IPS-NIHi7 (cell line): ENCODE results near the gene RTN4.
"Not testable (repeated sequence)": the region's sequence is repeated elsewhere in the genome, so short reads cannot be mapped to it uniquely, and the experiment has no call there.

ENCODE experiments used
- DNase-seq: peaks from one replicate; pipeline ENCODE4 v3.0.0; 2012; ENCODE audit warnings: mixed read lengths; ENCODE audit errors: extremely low spot score

RTN4 gene

GRCh38 chr2:55010149-55010591 is 40.1 kb downstream of the RTN4 start:
- no peak for DNase-seq

DNA sequence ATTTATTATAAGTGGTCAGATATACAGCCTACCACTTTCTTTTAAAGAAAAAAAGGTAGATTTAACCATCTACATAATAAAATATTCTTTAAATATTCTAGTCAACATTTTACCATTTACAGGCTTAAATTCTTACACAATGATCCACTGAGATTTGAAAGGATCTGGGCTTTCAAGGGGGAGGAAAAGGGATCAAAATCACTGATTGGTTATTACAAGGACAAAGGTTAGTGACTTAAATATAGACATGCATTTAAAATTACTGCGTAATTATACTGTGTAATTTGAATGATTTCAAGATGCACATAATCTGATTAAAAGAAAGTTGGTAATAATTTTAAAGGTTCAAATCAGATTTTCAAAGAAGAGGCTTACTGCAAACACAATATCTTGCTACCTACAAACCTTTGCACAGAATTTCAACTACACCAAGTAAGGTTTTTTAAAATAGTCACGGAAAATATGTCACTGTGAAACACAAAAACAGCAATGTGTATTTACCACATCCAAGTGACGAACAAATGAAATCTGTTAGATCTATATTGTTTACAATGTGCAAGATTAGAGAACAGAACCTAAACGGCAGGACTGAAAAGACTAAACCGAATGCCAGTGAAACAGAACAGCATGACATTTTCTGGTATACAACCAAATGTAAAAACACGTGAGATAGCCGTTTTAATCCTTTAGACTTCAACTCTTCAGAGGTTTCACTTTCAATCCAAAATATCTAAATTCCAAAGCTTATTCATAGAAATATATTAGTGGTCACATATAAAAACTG is 40.8 kb downstream of the RTN4 start:
- DNase-seq = no peak

GRCh38 chr2:55006306-55006705 is 43.9 kb downstream of the RTN4 start:
- no peak for DNase-seq

DNA sequence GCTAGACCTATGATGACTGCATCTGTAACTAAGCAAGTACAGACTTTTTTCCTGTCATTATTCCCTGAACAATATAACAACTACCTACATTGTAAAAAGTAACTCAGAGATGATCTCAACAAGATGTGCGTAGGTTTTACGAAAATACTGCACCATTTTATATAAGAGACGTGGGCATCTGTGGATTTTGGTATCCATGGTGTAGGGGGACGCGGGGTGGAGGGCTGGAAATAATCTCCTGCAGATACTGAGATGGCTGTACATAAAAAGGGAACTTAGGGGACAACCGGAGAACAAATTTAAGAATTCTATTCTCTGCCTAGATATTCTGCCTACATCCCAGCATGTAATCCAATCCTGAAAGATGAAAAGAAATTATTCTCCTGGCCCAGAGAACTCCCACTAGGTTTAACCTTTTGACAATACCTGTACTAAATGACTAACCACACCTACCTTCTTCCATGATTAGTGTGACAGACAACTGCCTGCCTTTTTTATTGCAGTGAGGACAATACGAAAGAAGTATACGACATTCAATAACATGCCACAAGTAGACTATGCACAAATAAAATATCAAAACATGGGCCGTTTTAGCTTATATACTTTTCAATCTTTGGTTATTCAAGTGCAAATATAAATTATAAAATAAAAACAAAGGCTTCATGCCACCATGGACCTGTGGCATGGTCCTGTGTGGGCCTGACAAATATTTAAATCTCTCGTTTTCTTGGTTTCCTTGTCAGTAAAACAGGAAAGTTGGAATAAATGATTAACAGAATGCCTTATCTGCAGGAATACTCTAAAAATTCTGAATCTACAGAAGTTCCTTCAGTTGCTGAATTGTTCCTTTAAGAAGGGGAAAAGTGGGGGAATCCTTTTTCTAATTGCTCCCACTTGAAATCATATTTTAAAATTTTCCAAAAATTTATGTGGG is 46.3 kb downstream of the RTN4 start:
- DNase-seq = no peak

GRCh38 chr2:55001716-55002115 is 48.5 kb downstream of the RTN4 start:
- DNase-seq = no peak

- DNase-seq = no peak
These were observed 49.9 kb downstream of the RTN4 start for GRCh38 chr2:55000341-55000740.

- DNase-seq = no peak
These were observed 51.1 kb downstream of the RTN4 start for GRCh38 chr2:54999182-54999581.

DNA sequence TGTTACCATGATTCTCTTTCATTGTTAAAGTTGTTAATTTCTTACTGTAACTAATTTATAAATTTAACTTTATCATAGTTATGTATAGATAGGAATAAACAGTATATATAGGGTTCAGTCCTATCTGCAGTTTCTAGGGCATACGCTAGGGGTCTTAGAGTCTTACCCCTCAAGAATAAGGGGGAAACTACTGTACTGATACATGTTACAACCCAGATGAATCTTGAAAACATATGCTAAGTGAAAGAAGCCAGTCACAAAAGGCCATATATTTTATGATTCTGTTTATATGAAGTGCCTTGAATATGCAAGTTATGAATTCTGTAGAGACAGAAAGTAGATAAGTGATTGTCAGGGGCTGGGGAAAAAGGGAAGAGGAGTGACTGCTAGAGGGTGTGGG is 52.4 kb downstream of the RTN4 start:
- no peak for DNase-seq

- no peak for DNase-seq
These were observed 54.7 kb downstream of the RTN4 start for GRCh38 chr2:54995553-54995952.

- DNase-seq = not testable (repeated sequence)
These were observed 59.6 kb downstream of the RTN4 start for GRCh38 chr2:54990694-54991093.

DNA sequence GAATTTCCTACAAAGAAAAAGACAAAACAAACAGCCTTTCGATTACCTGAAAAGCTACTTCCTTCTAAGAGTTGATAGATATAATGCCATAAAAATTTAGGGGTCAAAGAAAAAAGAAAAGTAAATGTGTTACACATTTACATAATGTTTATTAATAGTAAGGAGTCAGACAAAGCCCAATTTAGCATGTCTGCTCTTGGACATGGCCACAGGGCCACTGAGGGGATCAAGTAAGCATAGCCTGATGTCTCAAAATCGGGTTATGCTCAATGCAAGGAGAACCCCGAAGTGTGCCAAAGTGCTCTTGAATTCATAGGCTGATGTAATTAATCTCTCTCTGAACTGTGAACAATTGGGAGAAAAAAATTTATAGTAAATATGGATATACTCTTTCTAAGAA is 61.6 kb downstream of the RTN4 start:
- no peak for DNase-seq

GRCh38 chr2:54986264-54986663 is 64.0 kb downstream of the RTN4 start:
- no peak for DNase-seq

- no peak for DNase-seq
These were observed 65.8 kb downstream of the RTN4 start for GRCh38 chr2:54984476-54984875.

- no peak for DNase-seq
These were observed 66.7 kb downstream of the RTN4 start for GRCh38 chr2:54983345-54984220.

DNA sequence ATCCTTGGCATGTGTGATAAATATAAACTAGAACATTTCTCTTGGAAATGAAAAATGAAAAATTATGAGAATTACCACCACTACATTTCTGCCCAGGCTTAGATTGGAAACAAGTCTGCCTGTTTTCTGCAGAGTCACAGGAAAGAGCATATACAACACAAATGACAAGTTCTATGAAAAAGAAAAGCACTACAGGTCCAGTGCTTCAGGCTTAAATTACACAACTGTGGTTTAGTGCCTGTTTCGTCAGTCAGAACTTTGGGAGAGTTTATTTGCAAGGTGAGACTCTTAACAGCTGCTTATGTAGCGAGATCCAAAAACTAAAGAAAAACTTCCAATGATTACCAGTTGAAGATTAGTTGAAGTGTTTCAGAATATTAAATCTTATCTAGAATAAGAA is 68.9 kb downstream of the RTN4 start:
- no peak for DNase-seq

DNA sequence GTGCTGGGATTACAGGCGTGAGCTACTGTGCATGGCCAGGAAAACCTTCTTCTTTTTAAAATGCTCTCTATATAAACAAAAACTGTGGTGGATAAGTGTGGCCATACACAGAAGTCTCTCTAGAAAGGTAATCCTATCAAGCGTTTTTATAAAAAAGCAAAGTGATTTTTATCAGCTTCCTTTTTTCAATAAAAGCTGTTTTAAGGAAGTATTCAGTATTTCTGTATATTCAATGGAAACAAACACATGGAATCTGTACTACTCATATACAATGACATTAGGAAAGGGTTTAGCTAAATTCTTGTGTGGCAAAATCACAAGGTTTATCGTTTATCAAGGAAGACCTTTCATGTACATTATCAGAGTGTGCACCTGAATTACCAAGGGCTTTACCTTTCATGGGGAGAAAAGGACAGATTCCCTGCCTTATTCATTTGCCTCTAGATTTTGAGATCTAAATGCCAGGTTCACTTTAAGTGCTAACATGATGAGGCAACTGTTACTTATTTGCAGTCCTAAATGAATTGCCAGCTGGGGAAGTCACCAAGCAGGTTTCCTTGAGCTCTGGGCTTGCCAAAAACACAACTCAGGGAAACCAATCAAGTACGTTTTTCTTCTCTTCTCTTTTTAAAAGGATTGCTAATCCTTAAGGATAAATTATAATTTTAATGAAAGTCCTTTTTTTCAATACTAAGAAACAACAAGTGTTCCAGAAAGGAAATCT is 70.8 kb downstream of the RTN4 start:
- DNase-seq = no peak

DNA sequence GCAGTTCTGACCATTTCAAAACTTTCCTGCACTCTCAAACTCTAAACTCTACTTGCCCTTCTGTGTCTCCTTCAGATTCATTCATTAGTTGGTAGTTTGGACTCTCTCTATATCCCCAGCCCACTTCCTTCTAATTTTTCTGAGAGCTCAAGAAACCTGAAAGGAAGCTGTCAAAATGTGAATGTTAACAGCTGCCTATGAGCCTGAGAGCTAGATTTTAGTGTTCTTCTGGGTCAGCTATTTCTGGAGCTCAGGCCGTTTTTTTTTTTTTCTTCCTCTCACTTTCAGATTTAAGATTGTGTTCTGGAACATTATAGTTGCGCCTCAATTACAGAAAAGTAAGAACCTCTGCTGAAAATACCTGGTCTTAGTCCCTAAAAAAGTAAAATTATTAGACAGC is 73.1 kb downstream of the RTN4 start:
- DNase-seq = no peak

- DNase-seq = no peak
These were observed 74.4 kb downstream of the RTN4 start for GRCh38 chr2:54975598-54976492.

DNA sequence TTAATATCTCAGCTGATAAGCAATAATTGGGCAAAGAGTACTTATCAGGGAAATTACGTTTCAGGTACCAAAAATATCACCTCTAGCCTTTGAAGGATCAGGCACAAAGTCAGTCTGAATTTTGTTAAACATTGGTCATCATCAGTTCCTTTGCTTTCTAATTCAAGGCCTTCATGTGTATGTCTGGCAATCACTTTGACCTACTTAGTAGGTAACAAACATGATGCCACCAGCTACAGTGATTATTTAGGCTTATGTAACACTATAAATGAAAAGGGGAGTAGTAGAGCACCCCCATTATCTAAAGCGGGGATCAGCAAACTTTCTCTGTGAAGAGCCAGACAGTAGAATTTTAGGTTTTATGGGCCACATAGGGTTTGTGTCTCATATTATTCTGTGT is 75.1 kb downstream of the RTN4 start:
- DNase-seq = no peak

- no peak for DNase-seq
These were observed 80.3 kb downstream of the RTN4 start for GRCh38 chr2:54969940-54970338.
